B cell (primary cell): ENCODE measurements around the gene MAP3K1. TPM values are rescaled to one million over a fixed set of nuclear protein-coding genes. Genes with fewer than 3 reads are reported as not detected.
A peak's percentile ranks its signal among the peaks of the same experiment; 100 is the strongest.

Experiments used
- ATAC-seq: fragments of 200-7000 bp; cut with Tn5 transposase; one replicate; pipeline ENCODE4 v1.10.0; 2021; ENCODE audit warnings: low read depth, mild to moderate bottlenecking, moderate number of reproducible peaks, moderate library complexity
- CTCF ChIA-PET: fragments of 350-600 bp; sonication (Branson Sonifier 250); formaldehyde crosslinking; loops from one replicate; lab custom pipeline; 2021; ENCODE audit warnings: antibody characterized with exemption, inconsistent platforms; lab: Charles Lee
- POLR2A ChIA-PET: fragments of 350-600 bp; sonication (Branson Sonifier 250); formaldehyde crosslinking; loops from one replicate; lab custom pipeline; 2021; ENCODE audit warnings: antibody characterized with exemption; lab: Charles Lee
- DNase-seq: peaks from one replicate; pipeline ENCODE4 v3.0.0; 2013
- H2AFZ ChIP-seq: 2 replicates; pipeline ENCODE4 v1.6.1; 2012; ENCODE audit warnings: mild to moderate bottlenecking, low read depth, low read length; ENCODE audit not compliant: insufficient read depth, poor library complexity, severe bottlenecking
- H3K27ac ChIP-seq, 2 donors: 1 replicate in 1 of 2; 2 replicates in 1 of 2; pipeline ENCODE4 v1.5.1; 2012 to 2013; ENCODE audit warnings: low read length in 2 of 2, mild to moderate bottlenecking in 2 of 2, moderate library complexity in 1 of 2
- H3K27me3 ChIP-seq, 4 experiments: fragments of 200-600 bp in 1 of 4; sonication (generic) in 1 of 4; replicated peaks in 1 of 4; 1 replicate in 2 of 4; 2 replicates in 2 of 4; pipeline versions ENCODE4 v1.6.1 to v1.7.0; 2013 to 2016; ENCODE audit warnings: low read length in 3 of 4, mild to moderate bottlenecking in 2 of 4, mixed read lengths in 1 of 4, moderate library complexity in 1 of 4; ENCODE audit not compliant: insufficient read depth in 4 of 4, control insufficient read depth in 3 of 4; ENCODE audit errors: control extremely low read depth in 1 of 4
- H3K36me3 ChIP-seq, 2 experiments: replicated peaks in 1 of 2; 1 replicate in 1 of 2; 2 replicates in 1 of 2; pipeline versions ENCODE4 v1.6.1 to v1.7.1; 2013; ENCODE audit warnings: low read length in 1 of 2; ENCODE audit not compliant: insufficient read depth in 2 of 2, control insufficient read depth in 1 of 2; ENCODE audit errors: control extremely low read depth in 1 of 2, extremely low read depth in 1 of 2
- H3K4me1 ChIP-seq, 2 donors: fragments of 200-600 bp in 1 of 2; sonication (generic) in 1 of 2; 1 replicate in 1 of 2; 2 replicates in 1 of 2; pipeline versions ENCODE4 v1.5.1 to v1.6.1; 2013 to 2017; ENCODE audit warnings: low read length in 2 of 2; ENCODE audit not compliant: control insufficient read depth in 2 of 2, insufficient read depth in 2 of 2
- H3K4me2 ChIP-seq: replicated peaks from 2 replicates; pipeline ENCODE3; 2012; ENCODE audit warnings: mild to moderate bottlenecking, low read depth, low read length; ENCODE audit not compliant: poor library complexity, severe bottlenecking
- H3K4me3 ChIP-seq, 5 experiments: fragments of 200-600 bp in 1 of 5; sonication (generic) in 1 of 5; 1 replicate in 3 of 5; 2 replicates in 2 of 5; pipeline versions ENCODE4 v1.5.1 to v1.7.0; 2011 to 2016; ENCODE audit warnings: low read length in 4 of 5, mild to moderate bottlenecking in 4 of 5, low read depth in 2 of 5, control low read depth in 1 of 5, moderate library complexity in 1 of 5; ENCODE audit not compliant: insufficient read depth in 1 of 5; ENCODE audit errors: control extremely low read depth in 1 of 5, extremely low read depth in 1 of 5
- H3K79me2 ChIP-seq: fragments of 200-600 bp; sonication (generic); one replicate; pipeline ENCODE4 v1.6.0; 2016; ENCODE audit warnings: low read length; ENCODE audit not compliant: control insufficient read depth, insufficient read depth
- H3K9ac ChIP-seq: fragments of 200-600 bp; sonication (generic); 2 replicates; pipeline ENCODE4 v1.6.1; 2017; ENCODE audit warnings: mild to moderate bottlenecking, low read length, moderate library complexity
- H3K9me3 ChIP-seq, 3 donors: one replicate each; pipeline versions ENCODE4 v1.6.1 to v1.7.1; 2013; ENCODE audit warnings: low read length in 2 of 3; ENCODE audit not compliant: control insufficient read depth in 2 of 3, insufficient read depth in 1 of 3; ENCODE audit errors: control extremely low read depth in 1 of 3
- H4K20me1 ChIP-seq: 2 replicates; pipeline ENCODE4 v1.6.0; 2012; ENCODE audit warnings: mild to moderate bottlenecking, low read length; ENCODE audit not compliant: insufficient read depth, control insufficient read depth, poor library complexity, severe bottlenecking
- H3K27ac Mint-ChIP-seq: one replicate; pipeline ENCODE4 v1.8.0; 2021; ENCODE audit warnings: mixed read lengths
- H3K27me3 Mint-ChIP-seq: one replicate; pipeline ENCODE4 v1.8.0; 2021; ENCODE audit warnings: mixed read lengths
- H3K4me1 Mint-ChIP-seq: one replicate; pipeline ENCODE4 v1.8.0; 2021; ENCODE audit warnings: mixed read lengths
- H3K4me3 Mint-ChIP-seq: one replicate; pipeline ENCODE4 v1.8.0; 2021; ENCODE audit warnings: mixed read lengths
- H3K9me3 Mint-ChIP-seq: one replicate; pipeline ENCODE4 v1.8.0; 2022; ENCODE audit warnings: mixed read lengths; ENCODE audit not compliant: insufficient read depth
- EZH2 ChIP-seq: IDR thresholded peaks from 2 replicates; pipeline ENCODE4 v1.6.1; 2012; ENCODE audit warnings: borderline replicate concordance, low read depth, mild to moderate bottlenecking, moderate library complexity, low read length; ENCODE audit not compliant: insufficient read depth, poor library complexity, severe bottlenecking
- WGBS: methylation state at CpG from one replicate; pipeline ENCODE4 v1.1.5; 2013; ENCODE audit warnings: missing lambda C conversion rate; ENCODE audit not compliant: insufficient coverage; 5-methylcytosine and 5-hydroxymethylcytosine counted together
- intact Hi-C: fragments of 100-400 bp; cut with micrococcal nuclease; formaldehyde crosslinking; loops from one replicate; pipeline ENCODE4 v1.10.0; 2022
- polyA plus RNA-seq: library from polyadenylated mRNA; depleted of rRNA; stranded (reverse); fragments of >200 nt; gene quantifications from 2 replicates; pipeline ENCODE4 v1.2.3, GENCODE V29; 2012
- total RNA-seq, 2 donors: library from RNA; stranded (reverse); fragments of 120-200 nt in 1 of 2; gene quantifications; 1 replicate in 1 of 2; 2 replicates in 1 of 2; pipeline versions ENCODE4 v1.2.3 to v1.2.4, GENCODE V29; 2013 to 2022
- TF ChIP-seq, protein P1 (sequence below): fragments of 200-600 bp; IDR thresholded peaks from one replicate; pipeline ENCODE4 v1.8.0; 2022; ENCODE audit warnings: antibody characterized with exemption, mild to moderate bottlenecking

The MAP3K1 gene
- total and polyA plus RNA-seq, 2 donors (not counting 1 experiment from before 2014, with no cell fraction given), result 51.7 to 160 TPM

DNA sequence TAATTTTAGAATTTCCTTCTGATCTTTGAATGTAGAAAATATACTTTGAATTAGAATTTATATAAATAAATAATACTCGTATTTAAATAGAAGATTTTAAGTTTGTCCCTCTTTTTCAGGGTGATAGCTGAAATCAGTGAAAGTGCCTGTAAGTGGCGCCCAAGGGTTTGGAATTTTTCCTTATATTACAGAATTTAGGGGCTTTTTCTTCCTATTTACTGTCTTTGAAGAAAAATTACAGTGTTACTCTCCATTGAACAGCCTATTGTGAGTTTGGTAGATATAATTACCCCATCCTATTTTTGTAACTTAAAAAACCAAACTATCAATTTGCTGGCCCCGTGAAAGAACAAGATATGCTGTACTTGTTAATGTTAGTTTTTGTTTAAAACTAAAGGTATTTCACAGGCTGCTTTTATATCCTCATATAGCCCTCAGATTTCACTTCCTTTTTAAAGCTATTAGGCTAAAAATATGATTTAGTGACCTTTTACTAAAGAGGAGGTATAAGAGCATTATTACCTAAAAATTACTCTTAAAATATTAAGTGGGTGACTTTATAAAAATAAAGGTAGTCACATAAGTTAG, 3.2 kb downstream of the MAP3K1 start:
- Mint-ChIP-seq H3K4me3 (peak overlapping the region; percentile 83), H3K27ac (peak overlapping the region; percentile 80), H3K27me3 (no peaks in the 10 kb centered on the region), H3K4me1 (peaks cover 63% of the 10 kb centered on the region), H3K9me3 (no peaks in the 10 kb centered on the region)
- H3K27me3 ChIP-seq, result no peaks in the 10 kb centered on the region
- WGBS, result no CpG with 5 or more reads among the region's 3 CpGs
- H4K20me1 ChIP-seq, result peaks cover 26% of the 10 kb centered on the region
- H3K27ac ChIP-seq, result peak overlapping the region; percentile 78 to 91
- TF ChIP-seq EZH2, result no peak
- TF ChIP-seq, protein P1, sequence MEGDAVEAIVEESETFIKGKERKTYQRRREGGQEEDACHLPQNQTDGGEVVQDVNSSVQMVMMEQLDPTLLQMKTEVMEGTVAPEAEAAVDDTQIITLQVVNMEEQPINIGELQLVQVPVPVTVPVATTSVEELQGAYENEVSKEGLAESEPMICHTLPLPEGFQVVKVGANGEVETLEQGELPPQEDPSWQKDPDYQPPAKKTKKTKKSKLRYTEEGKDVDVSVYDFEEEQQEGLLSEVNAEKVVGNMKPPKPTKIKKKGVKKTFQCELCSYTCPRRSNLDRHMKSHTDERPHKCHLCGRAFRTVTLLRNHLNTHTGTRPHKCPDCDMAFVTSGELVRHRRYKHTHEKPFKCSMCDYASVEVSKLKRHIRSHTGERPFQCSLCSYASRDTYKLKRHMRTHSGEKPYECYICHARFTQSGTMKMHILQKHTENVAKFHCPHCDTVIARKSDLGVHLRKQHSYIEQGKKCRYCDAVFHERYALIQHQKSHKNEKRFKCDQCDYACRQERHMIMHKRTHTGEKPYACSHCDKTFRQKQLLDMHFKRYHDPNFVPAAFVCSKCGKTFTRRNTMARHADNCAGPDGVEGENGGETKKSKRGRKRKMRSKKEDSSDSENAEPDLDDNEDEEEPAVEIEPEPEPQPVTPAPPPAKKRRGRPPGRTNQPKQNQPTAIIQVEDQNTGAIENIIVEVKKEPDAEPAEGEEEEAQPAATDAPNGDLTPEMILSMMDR, result peak; percentile 19
- peaks cover 52 to 54% of the 10 kb centered on the region in 2 donors for H3K4me1 ChIP-seq
- peak overlapping the region; percentile 37 for H2AFZ ChIP-seq
- H3K36me3 ChIP-seq, result peaks cover 0 to 26% of the 10 kb centered on the region in 2 experiments
- ChIA-PET CTCF (interaction anchor here (0.9 to 3.4 kb wide), 4 partner anchors 10 to 548 kb away, joined by 3 to 16 read pairs (median 5); no protein-coding TSS in a partner anchor), POLR2A (interaction anchor here (0.7 to 1.6 kb wide), 4 partner anchors 20 to 339 kb away, joined by 3 to 7 read pairs (median 4); no protein-coding TSS in a partner anchor)
- H3K4me2 ChIP-seq, result peak overlapping the region; percentile 83
- peak overlapping the region; percentile 30 to 97 (median 74) for H3K4me3 ChIP-seq
- ATAC-seq (no peak), DNase-seq (peak; percentile 58)
- intact Hi-C loops, result loop anchor here (2.0 to 5.0 kb wide), 3 partner anchors 18 to 354 kb away; partner anchors contain the start of gene GPBP1
- peak overlapping the region; percentile 94 for H3K9ac ChIP-seq
- H3K9me3 ChIP-seq, result no peaks in the 10 kb centered on the region
- peaks cover 80% of the 10 kb centered on the region for H3K79me2 ChIP-seq
